ENCODE measurements around the gene B3GALNT2. TPM values are rescaled to one million over a fixed set of nuclear protein-coding genes. Genes with fewer than 3 reads are reported as not detected.

Gene B3GALNT2
- total RNA-seq, 4 donors from 2014 or later, result 21.7 to 46.2 (median 26.1) TPM

Other genes with a start within 250 kb of the B3GALNT2 start
- gene ARID4B, start 176.3 kb downstream of the B3GALNT2 start, total RNA-seq, result 10 to 100 TPM; 23.6 to 37.9 (median 33.0) TPM
- 10 to 100 TPM; 21.7 to 32.5 (median 28.9) TPM for gene GGPS1, start 175.9 kb downstream of the B3GALNT2 start, total RNA-seq
- gene TBCE, start 137.0 kb downstream of the B3GALNT2 start, total RNA-seq, result 10 to 100 TPM; 12.0 to 35.8 (median 17.0) TPM
- gene GNG4, start 145.3 kb upstream of the B3GALNT2 start, total RNA-seq, result under 1 TPM in 3 of 4 donors, not detected in 1; 0.12 to 0.39 (median 0.17) TPM